SK-N-SH (cell line): ENCODE results near the gene MSL3. TPM values are rescaled to one million over a fixed set of nuclear protein-coding genes. Genes with fewer than 3 reads are reported as not detected.

Experiments used
- CTCF ChIA-PET: fragments of 300-600, 350-600 bp; formaldehyde crosslinking; extraction: SDS; loops from one replicate; lab custom pipeline; 2021; lab: Yijun Ruan, JAX
- POLR2A ChIA-PET: fragments of 350-600 bp; sonication (Branson Sonifier 250); formaldehyde crosslinking; extraction: SDS; loops from one replicate; lab custom pipeline; 2020; ENCODE audit warnings: antibody characterized with exemption, inconsistent platforms; lab: Yijun Ruan, JAX
- DNase-seq: peaks from one replicate; pipeline ENCODE4 v3.0.0; 2012
- H2AFZ ChIP-seq: fragments of 200-600 bp; sonication (generic); 2 replicates; pipeline ENCODE4 v1.8.1; 2016; ENCODE audit warnings: antibody characterized with exemption, mild to moderate bottlenecking, low read depth
- H3F3A ChIP-seq: fragments of 200-600 bp; sonication (generic); replicated peaks from 2 replicates; pipeline ENCODE3; 2016; ENCODE audit warnings: antibody characterized with exemption, mild to moderate bottlenecking; ENCODE audit not compliant: insufficient read depth
- H3K27ac ChIP-seq, 2 experiments: fragments of 200-500 bp in 1 of 2; fragments of 200-600 bp in 1 of 2; sonication (Bioruptor generic) in 1 of 2; sonication (generic), shearing (Covaris generic) in 1 of 2; 2 replicates each; pipeline versions ENCODE4 v1.5.1 to v1.6.1; 2014 to 2016; ENCODE audit warnings: low read depth in 2 of 2, inconsistent platforms in 1 of 2, low read length in 1 of 2, mild to moderate bottlenecking in 1 of 2, mixed read lengths in 1 of 2
- H3K27me3 ChIP-seq: fragments of 200-600 bp; sonication (generic), shearing (Covaris generic); 2 replicates; pipeline ENCODE4 v1.6.1; 2016; ENCODE audit warnings: mixed run types; ENCODE audit not compliant: insufficient read depth
- H3K36me3 ChIP-seq, 2 experiments: fragments of 200-500 bp in 1 of 2; fragments of 200-600 bp in 1 of 2; sonication (Bioruptor generic) in 1 of 2; sonication (generic) in 1 of 2; replicated peaks in 1 of 2; 2 replicates each; pipeline versions ENCODE3 to v1.5.1; 2014 to 2016; ENCODE audit warnings: low read length in 1 of 2, mild to moderate bottlenecking in 1 of 2; ENCODE audit not compliant: insufficient read depth in 2 of 2, control insufficient read depth in 1 of 2
- H3K4me1 ChIP-seq, 2 experiments: fragments of 200-500 bp in 1 of 2; fragments of 200-600 bp in 1 of 2; sonication (Bioruptor generic) in 1 of 2; sonication (generic), shearing (Covaris generic) in 1 of 2; 2 replicates each; pipeline versions ENCODE4 v1.5.1 to v1.6.1; 2014 to 2016; ENCODE audit warnings: low read depth in 1 of 2, low read length in 1 of 2, mixed run types in 1 of 2; ENCODE audit not compliant: insufficient read depth in 2 of 2, control insufficient read depth in 1 of 2
- H3K4me2 ChIP-seq: fragments of 200-600 bp; sonication (generic), shearing (Covaris generic); 2 replicates; pipeline ENCODE4 v1.6.1; 2017; ENCODE audit warnings: mixed run types
- H3K4me3 ChIP-seq, 2 experiments: fragments of 200-500 bp in 1 of 2; fragments of 200-600 bp in 1 of 2; sonication (Bioruptor generic) in 1 of 2; sonication (generic), shearing (Covaris generic) in 1 of 2; 2 replicates each; pipeline versions ENCODE4 v1.5.1 to v1.8.1; 2014 to 2016; ENCODE audit warnings: low read depth in 2 of 2, inconsistent platforms in 1 of 2, low read length in 1 of 2, mild to moderate bottlenecking in 1 of 2, mixed read lengths in 1 of 2, moderate library complexity in 1 of 2
- H3K79me2 ChIP-seq: fragments of 200-600 bp; sonication (generic); 2 replicates; pipeline ENCODE4 v1.8.1; 2017; ENCODE audit warnings: mild to moderate bottlenecking; ENCODE audit not compliant: insufficient read depth
- H3K9ac ChIP-seq: fragments of 200-600 bp; sonication (generic); 2 replicates; pipeline ENCODE4 v1.6.1; 2017; ENCODE audit warnings: mixed run types
- H3K9me2 ChIP-seq: fragments of 200-600 bp; sonication (generic); 2 replicates; pipeline ENCODE4 v1.6.1; 2017; ENCODE audit warnings: mixed run types
- H3K9me3 ChIP-seq: fragments of 200-600 bp; sonication (generic); 2 replicates; pipeline ENCODE4 v1.6.1; 2017; ENCODE audit warnings: mixed run types, mild to moderate bottlenecking, moderate library complexity
- H4K20me1 ChIP-seq: fragments of 200-600 bp; sonication (generic); 2 replicates; pipeline ENCODE4 v1.6.1; 2017; ENCODE audit warnings: mild to moderate bottlenecking, mixed run types; ENCODE audit not compliant: insufficient read depth
- CTCF ChIP-seq: fragments of 200-600 bp; sonication (generic); IDR thresholded peaks from 2 replicates; pipeline ENCODE4 v1.6.1; 2017; ENCODE audit warnings: antibody characterized with exemption, mild to moderate bottlenecking, moderate library complexity
- ELF1 ChIP-seq: IDR thresholded peaks from 2 replicates; pipeline ENCODE4 v1.4.0; 2012
- JUND ChIP-seq: IDR thresholded peaks from 2 replicates; pipeline ENCODE4 v1.4.0; 2012
- NFIC ChIP-seq: IDR thresholded peaks from 2 replicates; pipeline ENCODE4 v1.4.0; 2012; ENCODE audit warnings: borderline replicate concordance
- NRF1 ChIP-seq: IDR thresholded peaks from 2 replicates; pipeline ENCODE4 v1.6.1; 2012; ENCODE audit warnings: low read depth, mild to moderate bottlenecking, low read length
- POLR2AphosphoS5 ChIP-seq: IDR thresholded peaks from 2 replicates; pipeline ENCODE4 v1.6.1; 2012; ENCODE audit warnings: low read depth, low read length
- SMC3 ChIP-seq: IDR thresholded peaks from 2 replicates; pipeline ENCODE4 v1.6.1; 2012; ENCODE audit warnings: low read depth, low read length, improper control_type of control experiment
- USF2 ChIP-seq: fragments of 150-350 bp; IDR thresholded peaks from 2 replicates; pipeline ENCODE4 v1.6.1; 2017; ENCODE audit warnings: antibody characterized with exemption, low read length, low read depth, borderline replicate concordance
- YY1 ChIP-seq: IDR thresholded peaks from 2 replicates; pipeline ENCODE4 v1.4.0; 2012; ENCODE audit warnings: low read depth, mild to moderate bottlenecking
- WGBS: methylation state at CpG from one replicate; pipeline ENCODE4 v1.1.6; 2017; ENCODE audit warnings: low lambda C conversion rate; 5-methylcytosine and 5-hydroxymethylcytosine counted together
- polyA plus RNA-seq, 3 experiments: library from polyadenylated mRNA; depleted of rRNA; stranded (reverse); fragments of >200 nt; gene quantifications; 2 replicates each; pipeline ENCODE4 v1.2.3, GENCODE V29; 2012
- TF ChIP-seq, protein P1 (sequence below): IDR thresholded peaks from 2 replicates; pipeline ENCODE4; 2012
- TF ChIP-seq, protein P2 (sequence below): IDR thresholded peaks from 2 replicates; pipeline ENCODE4 v1.4.0; 2012; ENCODE audit warnings: low read depth
- TF ChIP-seq, protein P3 (sequence below): IDR thresholded peaks from 2 replicates; pipeline ENCODE4 v1.6.1; 2012; ENCODE audit warnings: mild to moderate bottlenecking, low read depth, low read length, moderate library complexity

The MSL3 gene
- polyA plus RNA-seq, 1 of the 3 experiments (the other 2 are of a cell fraction), result 21.8 TPM

GRCh38 chrX:11764602-11765067, 6.6 kb downstream of the MSL3 start (continued):
- TF ChIP-seq, protein P1, sequence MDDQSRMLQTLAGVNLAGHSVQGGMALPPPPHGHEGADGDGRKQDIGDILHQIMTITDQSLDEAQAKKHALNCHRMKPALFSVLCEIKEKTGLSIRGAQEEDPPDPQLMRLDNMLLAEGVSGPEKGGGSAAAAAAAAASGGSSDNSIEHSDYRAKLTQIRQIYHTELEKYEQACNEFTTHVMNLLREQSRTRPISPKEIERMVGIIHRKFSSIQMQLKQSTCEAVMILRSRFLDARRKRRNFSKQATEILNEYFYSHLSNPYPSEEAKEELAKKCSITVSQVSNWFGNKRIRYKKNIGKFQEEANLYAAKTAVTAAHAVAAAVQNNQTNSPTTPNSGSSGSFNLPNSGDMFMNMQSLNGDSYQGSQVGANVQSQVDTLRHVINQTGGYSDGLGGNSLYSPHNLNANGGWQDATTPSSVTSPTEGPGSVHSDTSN, result no peak
- no peak for TF ChIP-seq SMC3
- TF ChIP-seq, protein P2, sequence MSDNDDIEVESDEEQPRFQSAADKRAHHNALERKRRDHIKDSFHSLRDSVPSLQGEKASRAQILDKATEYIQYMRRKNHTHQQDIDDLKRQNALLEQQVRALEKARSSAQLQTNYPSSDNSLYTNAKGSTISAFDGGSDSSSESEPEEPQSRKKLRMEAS, result no peak
- TF ChIP-seq, protein P3, sequence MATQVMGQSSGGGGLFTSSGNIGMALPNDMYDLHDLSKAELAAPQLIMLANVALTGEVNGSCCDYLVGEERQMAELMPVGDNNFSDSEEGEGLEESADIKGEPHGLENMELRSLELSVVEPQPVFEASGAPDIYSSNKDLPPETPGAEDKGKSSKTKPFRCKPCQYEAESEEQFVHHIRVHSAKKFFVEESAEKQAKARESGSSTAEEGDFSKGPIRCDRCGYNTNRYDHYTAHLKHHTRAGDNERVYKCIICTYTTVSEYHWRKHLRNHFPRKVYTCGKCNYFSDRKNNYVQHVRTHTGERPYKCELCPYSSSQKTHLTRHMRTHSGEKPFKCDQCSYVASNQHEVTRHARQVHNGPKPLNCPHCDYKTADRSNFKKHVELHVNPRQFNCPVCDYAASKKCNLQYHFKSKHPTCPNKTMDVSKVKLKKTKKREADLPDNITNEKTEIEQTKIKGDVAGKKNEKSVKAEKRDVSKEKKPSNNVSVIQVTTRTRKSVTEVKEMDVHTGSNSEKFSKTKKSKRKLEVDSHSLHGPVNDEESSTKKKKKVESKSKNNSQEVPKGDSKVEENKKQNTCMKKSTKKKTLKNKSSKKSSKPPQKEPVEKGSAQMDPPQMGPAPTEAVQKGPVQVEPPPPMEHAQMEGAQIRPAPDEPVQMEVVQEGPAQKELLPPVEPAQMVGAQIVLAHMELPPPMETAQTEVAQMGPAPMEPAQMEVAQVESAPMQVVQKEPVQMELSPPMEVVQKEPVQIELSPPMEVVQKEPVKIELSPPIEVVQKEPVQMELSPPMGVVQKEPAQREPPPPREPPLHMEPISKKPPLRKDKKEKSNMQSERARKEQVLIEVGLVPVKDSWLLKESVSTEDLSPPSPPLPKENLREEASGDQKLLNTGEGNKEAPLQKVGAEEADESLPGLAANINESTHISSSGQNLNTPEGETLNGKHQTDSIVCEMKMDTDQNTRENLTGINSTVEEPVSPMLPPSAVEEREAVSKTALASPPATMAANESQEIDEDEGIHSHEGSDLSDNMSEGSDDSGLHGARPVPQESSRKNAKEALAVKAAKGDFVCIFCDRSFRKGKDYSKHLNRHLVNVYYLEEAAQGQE, result no peak
- no peak for TF ChIP-seq POLR2AphosphoS5
- TF ChIP-seq, all 33 proteins: peak for 0

- Histone ChIP-seq H3K4me1 (peaks cover 0 to 5% of the 10 kb centered on the region in 2 experiments; a peak in 3 of 4 replicates), H3K9me2 (no peaks in the 10 kb centered on the region), H3K9me3 (no peaks in the 10 kb centered on the region), H4K20me1 (no peaks in the 10 kb centered on the region), H2AFZ (no peak overlapping the region), H3K27me3 (no peaks in the 10 kb centered on the region), H3K79me2 (peaks cover 9% of the 10 kb centered on the region), H3F3A (peaks cover 14% of the 10 kb centered on the region), H3K4me3 (no peak overlapping the region), H3K27ac (no peak overlapping the region), H3K9ac (no peak overlapping the region), H3K36me3 (peaks cover 61 to 73% of the 10 kb centered on the region in 2 experiments), H3K4me2 (no peak overlapping the region)
- 100% methylated on average over 1 of the region's 16 CpGs for WGBS
- no peak for DNase-seq
- no peak for TF ChIP-seq USF2
- no peak for TF ChIP-seq NRF1
- TF ChIP-seq JUND, result no peak
- no peak for TF ChIP-seq CTCF
- TF ChIP-seq ELF1, result no peak
- TF ChIP-seq NFIC, result no peak
- no peak for TF ChIP-seq YY1
- ChIA-PET CTCF (interaction anchor here (1.4 kb wide), 1 partner anchor 26 kb away, joined by 3 read pairs; no protein-coding TSS in a partner anchor), POLR2A (no interaction called here)
Observed at GRCh38 chrX:11765449-11765848, 7.4 kb downstream of the MSL3 start.
